Measurements from ENCODE around the gene GNAZ. TPM values are rescaled to one million over a fixed set of nuclear protein-coding genes. Genes with fewer than 3 reads are reported as not detected.

The GNAZ gene
- total and polyA plus RNA-seq, 2 donors from 2014 or later, result 3.7 to 5.7 TPM

DNA sequence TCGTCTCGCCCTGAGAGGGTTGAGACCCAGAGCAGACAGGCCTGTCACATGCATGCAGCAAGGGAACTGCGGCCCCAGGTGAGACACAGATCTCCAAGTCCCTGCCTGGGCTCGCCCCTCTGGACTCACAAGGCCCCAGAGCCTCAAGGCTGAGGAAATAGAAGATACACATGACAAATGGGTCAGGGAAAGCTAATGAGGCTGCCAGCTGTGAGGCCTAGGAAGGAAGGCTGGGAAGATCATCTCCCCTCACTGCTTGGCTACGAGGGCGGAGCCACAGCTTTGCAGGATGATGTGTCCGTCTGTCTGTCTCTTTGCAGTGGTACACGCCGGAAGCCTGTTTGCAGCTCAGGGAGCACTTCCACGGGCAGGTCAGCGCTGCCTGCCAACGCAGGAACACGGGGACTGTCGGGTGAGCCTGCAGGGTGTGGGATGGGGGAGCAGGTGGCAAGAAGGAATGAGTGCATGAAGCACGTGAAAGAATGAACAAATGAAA lies 79.5 kb downstream of the GNAZ start:
- H3K4me3 ChIP-seq (ENCODE audit: low read length in 3 of 3), result no peak overlapping the region
- no peak overlapping the region for H3K27ac ChIP-seq (ENCODE audit: low read depth in 2 of 2, low read length in 2 of 2)
- FAIRE-seq (no peak), DNase-seq (peak in 2 of 5 donors; percentile 48 to 57)
- no peaks in the 10 kb centered on the region for H3K27me3 ChIP-seq (ENCODE audit: control insufficient read depth, insufficient read depth, low read length)
- H3K9ac ChIP-seq (ENCODE audit: low read length in 3 of 3), result no peak overlapping the region
- no peaks in the 10 kb centered on the region for H3K9me3 ChIP-seq (ENCODE audit: control insufficient read depth in 2 of 3, insufficient read depth in 1 of 3, low read length in 3 of 3)
- intact Hi-C loops (cut with DNase I), result no loop called here
- peaks cover 0 to 18% (median 14%) of the 10 kb centered on the region in 3 donors for H3K36me3 ChIP-seq (ENCODE audit: control insufficient read depth in 2 of 3, insufficient read depth in 3 of 3, low read length in 3 of 3)
- TF ChIP-seq, protein P1, sequence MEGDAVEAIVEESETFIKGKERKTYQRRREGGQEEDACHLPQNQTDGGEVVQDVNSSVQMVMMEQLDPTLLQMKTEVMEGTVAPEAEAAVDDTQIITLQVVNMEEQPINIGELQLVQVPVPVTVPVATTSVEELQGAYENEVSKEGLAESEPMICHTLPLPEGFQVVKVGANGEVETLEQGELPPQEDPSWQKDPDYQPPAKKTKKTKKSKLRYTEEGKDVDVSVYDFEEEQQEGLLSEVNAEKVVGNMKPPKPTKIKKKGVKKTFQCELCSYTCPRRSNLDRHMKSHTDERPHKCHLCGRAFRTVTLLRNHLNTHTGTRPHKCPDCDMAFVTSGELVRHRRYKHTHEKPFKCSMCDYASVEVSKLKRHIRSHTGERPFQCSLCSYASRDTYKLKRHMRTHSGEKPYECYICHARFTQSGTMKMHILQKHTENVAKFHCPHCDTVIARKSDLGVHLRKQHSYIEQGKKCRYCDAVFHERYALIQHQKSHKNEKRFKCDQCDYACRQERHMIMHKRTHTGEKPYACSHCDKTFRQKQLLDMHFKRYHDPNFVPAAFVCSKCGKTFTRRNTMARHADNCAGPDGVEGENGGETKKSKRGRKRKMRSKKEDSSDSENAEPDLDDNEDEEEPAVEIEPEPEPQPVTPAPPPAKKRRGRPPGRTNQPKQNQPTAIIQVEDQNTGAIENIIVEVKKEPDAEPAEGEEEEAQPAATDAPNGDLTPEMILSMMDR (IDR thresholded peaks at IDR 0.05; ENCODE audit: borderline replicate concordance, extremely low read depth, insufficient read depth), result no peak
- peaks cover 1 to 10% (median 10%) of the 10 kb centered on the region in 3 donors for H3K4me1 ChIP-seq (ENCODE audit: control insufficient read depth in 2 of 3, insufficient read depth in 2 of 3, low read depth in 1 of 3, low read length in 3 of 3)

DNA sequence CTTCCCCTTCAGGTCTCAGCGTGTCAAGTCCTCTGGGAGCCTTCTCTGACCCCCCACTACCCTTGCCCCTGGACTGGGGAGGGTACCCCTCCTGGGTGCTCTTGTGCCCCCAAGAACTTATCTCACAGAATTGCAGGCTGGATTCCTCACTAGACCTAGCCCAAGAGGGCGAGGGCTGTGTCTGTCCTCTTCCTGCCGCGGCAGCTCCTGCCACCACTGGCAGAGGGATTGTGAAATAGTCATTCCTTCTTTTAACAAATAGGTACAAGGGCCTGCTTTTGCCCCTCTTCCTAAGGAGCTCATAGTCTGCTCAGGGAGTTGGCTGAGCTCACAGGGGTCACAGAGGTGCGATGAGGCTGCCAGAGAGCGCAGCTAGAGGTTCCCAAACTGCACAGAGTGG lies 80.4 kb downstream of the GNAZ start:
- H3K9ac ChIP-seq (ENCODE audit: low read length in 3 of 3), result no peak overlapping the region
- intact Hi-C loops (cut with DNase I), result no loop called here
- H3K9me3 ChIP-seq (ENCODE audit: control insufficient read depth in 2 of 3, insufficient read depth in 1 of 3, low read length in 3 of 3), result no peaks in the 10 kb centered on the region
- H3K36me3 ChIP-seq (ENCODE audit: control insufficient read depth in 2 of 3, insufficient read depth in 3 of 3, low read length in 3 of 3), result peaks cover 0 to 18% (median 14%) of the 10 kb centered on the region in 3 donors
- TF ChIP-seq, protein P1 (IDR thresholded peaks at IDR 0.05; ENCODE audit: borderline replicate concordance, extremely low read depth, insufficient read depth), result no peak
- no peak overlapping the region for H3K4me3 ChIP-seq (ENCODE audit: low read length in 3 of 3)
- H3K4me1 ChIP-seq (ENCODE audit: control insufficient read depth in 2 of 3, insufficient read depth in 2 of 3, low read depth in 1 of 3, low read length in 3 of 3), result peaks cover 0 to 7% (median 7%) of the 10 kb centered on the region in 3 donors
- H3K27me3 ChIP-seq (ENCODE audit: control insufficient read depth, insufficient read depth, low read length), result no peaks in the 10 kb centered on the region
- FAIRE-seq (no peak), DNase-seq (peak in 1 of 5 donors; percentile 36)
- no peak overlapping the region for H3K27ac ChIP-seq (ENCODE audit: low read depth in 2 of 2, low read length in 2 of 2)

DNA sequence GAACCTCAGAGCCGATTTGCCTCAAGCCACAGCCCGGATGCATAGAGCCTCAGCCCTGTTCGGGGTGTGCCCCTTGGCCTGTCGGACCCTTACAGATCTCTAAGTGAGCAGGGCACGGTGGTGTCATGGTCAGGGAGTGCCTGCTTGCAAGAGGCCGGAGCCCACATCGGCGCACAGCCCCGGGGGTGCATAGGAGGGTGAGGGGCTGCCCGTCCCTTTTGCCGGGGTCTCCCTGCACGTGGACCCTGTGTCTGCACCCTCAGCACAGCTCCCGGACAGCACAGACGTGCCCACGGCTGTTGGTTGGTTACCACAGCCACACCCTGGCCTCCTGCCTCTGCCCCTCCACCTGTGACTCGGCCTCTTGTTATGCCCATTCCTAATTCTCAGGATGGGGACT lies 81.5 kb downstream of the GNAZ start:
- TF ChIP-seq, protein P1 (IDR thresholded peaks at IDR 0.05; ENCODE audit: borderline replicate concordance, extremely low read depth, insufficient read depth), result no peak
- intact Hi-C loops (cut with DNase I), result no loop called here
- FAIRE-seq (no peak), DNase-seq (peak in 1 of 5 donors; percentile 67)
- Histone ChIP-seq H3K4me1 (ENCODE audit: control insufficient read depth in 2 of 3, insufficient read depth in 2 of 3, low read depth in 1 of 3, low read length in 3 of 3) (peaks cover 0 to 1% (median 0%) of the 10 kb centered on the region in 3 donors), H3K27me3 (ENCODE audit: control insufficient read depth, insufficient read depth, low read length) (no peaks in the 10 kb centered on the region), H3K4me3 (ENCODE audit: low read length in 3 of 3) (no peak overlapping the region), H3K36me3 (ENCODE audit: control insufficient read depth in 2 of 3, insufficient read depth in 3 of 3, low read length in 3 of 3) (peaks cover 0 to 24% (median 13%) of the 10 kb centered on the region in 3 donors), H3K9ac (ENCODE audit: low read length in 3 of 3) (no peak overlapping the region), H3K9me3 (ENCODE audit: control insufficient read depth in 2 of 3, insufficient read depth in 1 of 3, low read length in 3 of 3) (no peaks in the 10 kb centered on the region), H3K27ac (ENCODE audit: low read depth in 2 of 2, low read length in 2 of 2) (no peak overlapping the region)
